ENCODE data around the gene KRT222.

DNA sequence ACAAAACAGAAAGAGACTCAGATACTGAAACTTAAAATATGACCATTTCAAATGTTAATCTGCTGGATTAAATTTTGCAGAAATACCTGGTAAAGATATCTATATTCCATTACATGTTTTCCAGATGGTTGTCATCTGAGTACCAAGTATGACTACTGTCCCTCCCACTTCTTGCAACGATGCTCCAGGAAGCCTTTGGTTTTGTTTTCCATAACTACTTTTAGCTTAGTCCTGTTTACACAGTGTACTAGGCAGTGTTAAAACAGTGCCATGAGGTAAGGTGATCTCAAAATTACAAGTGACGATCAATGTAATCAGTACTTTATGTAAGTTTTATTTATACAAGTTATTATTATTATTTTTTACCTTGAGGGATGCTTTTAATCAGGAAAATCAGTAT lies 35.1 kb downstream of the KRT222 start:
- TF ChIP-seq BHLHE40 (IDR thresholded peaks at IDR 0.05; ENCODE audit: borderline replicate concordance) (no peak), TARDBP (IDR thresholded peaks at IDR 0.05) (no peak)
